Activated CD4-positive, alpha-beta T cell treated with anti-CD3 and anti-CD28 coated beads for 36 hours (primary cell): ENCODE data around the gene MBD6. TPM values are rescaled to one million over a fixed set of nuclear protein-coding genes. Genes with fewer than 3 reads are reported as not detected.
A peak's percentile ranks its signal among the peaks of the same experiment; 100 is the strongest.

Experiments used
- ATAC-seq: fragments of 200-7000 bp; cut with Tn5 transposase; one replicate; pipeline ENCODE4 v1.10.0; 2021; ENCODE audit warnings: mild to moderate bottlenecking, moderate library complexity
- CTCF ChIA-PET: fragments of 350-600 bp; sonication (Branson Sonifier 250); formaldehyde crosslinking; loops from one replicate; lab custom pipeline; 2021; ENCODE audit warnings: antibody characterized with exemption; lab: Charles Lee
- POLR2A ChIA-PET: fragments of 350-600 bp; sonication (Branson Sonifier 250); formaldehyde crosslinking; loops from one replicate; lab custom pipeline; 2021; ENCODE audit warnings: antibody characterized with exemption, inconsistent platforms; lab: Charles Lee
- DNase-seq: peaks from one replicate; pipeline ENCODE4 v3.0.0-alpha.2; 2020
- H3K27ac Mint-ChIP-seq: one replicate; pipeline ENCODE4 v1.8.0; 2021; ENCODE audit warnings: mixed read lengths
- H3K27me3 Mint-ChIP-seq: one replicate; pipeline ENCODE4 v1.8.0; 2021; ENCODE audit warnings: mixed read lengths
- H3K36me3 Mint-ChIP-seq: one replicate; pipeline ENCODE4 v1.8.0; 2021; ENCODE audit warnings: low read depth, mixed read lengths
- H3K4me1 Mint-ChIP-seq: one replicate; pipeline ENCODE4 v1.8.0; 2021; ENCODE audit warnings: mixed read lengths
- H3K4me3 Mint-ChIP-seq: one replicate; pipeline ENCODE4 v1.8.0; 2021; ENCODE audit warnings: mild to moderate bottlenecking, moderate library complexity, mixed read lengths
- H3K9me3 Mint-ChIP-seq: one replicate; pipeline ENCODE4 v1.8.0; 2021; ENCODE audit warnings: low read depth, mixed read lengths
- intact Hi-C, 2 experiments: fragments of 100-400 bp; cut with DNase I in 1 of 2; cut with micrococcal nuclease in 1 of 2; formaldehyde crosslinking; loops; one replicate each; pipeline versions ENCODE4 v1.14.2 to v1.15.1; 2022 to 2024; cut with DNase I, micrococcal nuclease
- microRNA-seq: library from miRNA; unstranded; fragments of <30 nt; microRNA quantifications from one replicate; pipeline ENCODE4 v1.2.0, GENCODE V29; 2021; ENCODE audit warnings: borderline replicate concordance
- total RNA-seq, 2 experiments: library from RNA; stranded (reverse); gene quantifications; one replicate each; pipeline ENCODE4 v1.2.3, GENCODE V29; 2021

Gene MBD6
- total RNA-seq, 2 experiments from 2014 or later, result 31.3 to 43.6 TPM

DNA sequence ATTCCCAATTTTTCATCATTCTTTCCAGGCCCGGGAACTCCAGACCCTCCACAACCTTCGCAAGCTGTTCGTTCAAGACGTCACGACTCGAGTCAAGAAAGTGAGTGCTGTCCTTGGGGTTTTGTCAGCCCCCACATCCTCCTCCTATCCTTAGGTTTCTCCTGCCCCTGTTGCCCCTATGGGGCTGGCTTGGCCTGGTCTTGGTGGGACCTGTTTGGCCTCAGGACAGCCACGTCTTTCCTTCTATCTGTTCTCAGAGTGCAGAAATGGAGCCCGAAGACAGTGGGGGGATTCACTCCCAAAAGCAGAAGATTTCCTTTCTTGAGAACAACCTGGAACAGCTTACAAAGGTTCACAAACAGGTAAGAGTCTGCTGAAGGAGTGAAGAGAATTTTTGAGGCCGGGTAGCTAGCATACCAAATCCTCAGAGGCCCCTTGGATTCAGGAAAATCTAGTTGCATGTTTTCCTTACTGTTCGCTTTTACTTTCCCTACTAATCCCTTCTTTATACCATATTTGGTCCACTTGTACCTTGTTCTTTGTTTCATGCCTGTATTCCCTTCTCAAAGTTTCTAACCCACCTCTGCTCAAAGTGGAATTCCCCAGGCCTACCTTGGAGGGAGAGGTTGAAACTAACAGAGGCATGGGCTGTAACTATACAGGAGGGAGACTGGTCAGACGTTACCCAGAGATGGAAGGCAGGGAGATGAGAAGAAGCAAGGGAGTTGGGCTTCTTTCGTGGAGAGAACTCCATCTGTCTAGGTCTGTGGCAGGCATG lies 55.5 kb downstream of the MBD6 start:
- ATAC-seq (no peak), DNase-seq (no peak)
- intact Hi-C loops, result no loop called here
- Mint-ChIP-seq H3K27ac (no peak overlapping the region), H3K36me3 (no peaks in the 10 kb centered on the region), H3K4me3 (no peak overlapping the region), H3K27me3 (peaks cover 2% of the 10 kb centered on the region), H3K4me1 (no peaks in the 10 kb centered on the region), H3K9me3 (no peaks in the 10 kb centered on the region)
- ChIA-PET CTCF (no interaction called here), POLR2A (no interaction called here)

DNA sequence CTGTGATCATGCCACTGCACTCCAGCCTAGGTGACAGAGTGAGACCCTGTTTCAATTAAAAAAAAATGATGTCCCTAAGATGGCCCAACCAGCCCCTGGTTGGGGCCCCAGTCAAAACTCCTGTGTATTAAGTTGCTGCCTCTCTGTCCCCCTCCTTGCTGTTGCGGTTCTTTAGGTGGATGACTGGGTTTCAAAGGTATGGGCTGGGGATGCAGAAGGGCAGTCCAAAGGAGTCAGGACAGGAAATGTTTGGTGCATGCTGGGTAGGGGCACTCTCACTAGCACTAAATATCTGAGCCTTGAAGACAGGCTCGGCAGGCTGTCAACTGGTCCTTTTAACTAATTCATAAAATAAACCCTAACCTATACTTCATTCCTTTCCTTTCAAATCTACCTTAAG lies 56.4 kb downstream of the MBD6 start:
- no peak overlapping the region for H3K27ac Mint-ChIP-seq
- CTCF ChIA-PET, result interaction anchor here (1.4 kb wide), 1 partner anchor 15 kb away, joined by 3 read pairs; no protein-coding TSS in a partner anchor
- ATAC-seq, result no peak

More for the DNA sequence above, 56.4 kb downstream of the MBD6 start:
- DNase-seq, result no peak
- peaks cover 5% of the 10 kb centered on the region for H3K27me3 Mint-ChIP-seq
- no peaks in the 10 kb centered on the region for H3K36me3 Mint-ChIP-seq
- POLR2A ChIA-PET, result interaction anchor here (0.7 kb wide), 1 partner anchor 40 kb away, joined by 3 read pairs; no protein-coding TSS in a partner anchor
- no peak overlapping the region for H3K4me3 Mint-ChIP-seq
- intact Hi-C loops, result no loop called here
- H3K9me3 Mint-ChIP-seq, result no peaks in the 10 kb centered on the region
- H3K4me1 Mint-ChIP-seq, result no peaks in the 10 kb centered on the region

Small RNA genes lying within 50 kb of the gene (microRNA-seq; reads per million reads assigned to microRNA genes)
- gene MIR616 (5.6 reads per million, percentile 18 among the genes with 10 or more reads in this experiment), gene MIR6758 (1.1 reads per million)

Other genes starting within 250 kb of the MBD6 start
- 10 to 100 TPM; 45.9 to 52.5 TPM for gene R3HDM2, start 91.8 kb upstream of the MBD6 start, total RNA-seq
- not detected for gene INHBC, start 88.0 kb upstream of the MBD6 start, total RNA-seq
- gene INHBE, start 67.5 kb upstream of the MBD6 start, total RNA-seq, result 1 to 10 TPM; 1.2 to 1.5 TPM
- under 1 TPM; 0.40 to 0.73 TPM for gene GLI1, start 63.0 kb upstream of the MBD6 start, total RNA-seq
- gene ARHGAP9, start 43.0 kb upstream of the MBD6 start, total RNA-seq, result 100 to 1,000 TPM in 1 of 2 experiments, 10 to 100 TPM in 1; 77.7 to 101 TPM
- 100 to 1,000 TPM; 389 to 583 TPM for gene MARS1, start 34.8 kb upstream of the MBD6 start, total RNA-seq
- gene DDIT3, start 2.3 kb upstream of the MBD6 start, total RNA-seq, result 10 to 100 TPM; 31.2 to 32.2 TPM
- gene DCTN2, start 24.4 kb downstream of the MBD6 start, total RNA-seq, result 10 to 100 TPM; 69.7 to 81.2 TPM
- gene KIF5A, start 27.2 kb downstream of the MBD6 start, total RNA-seq, result 1 to 10 TPM; 1.3 to 1.4 TPM
- 10 to 100 TPM; 12.1 to 14.9 TPM for gene PIP4K2C, start 68.4 kb downstream of the MBD6 start, total RNA-seq
- gene DTX3, start 82.0 kb downstream of the MBD6 start, total RNA-seq, result 10 to 100 TPM; 16.7 to 17.0 TPM
- 1 to 10 TPM; 2.2 to 2.6 TPM for gene ARHGEF25, start 88.6 kb downstream of the MBD6 start, total RNA-seq
- 1 to 10 TPM; 1.4 to 1.5 TPM for gene B4GALNT1, start 110.4 kb downstream of the MBD6 start, total RNA-seq
- gene OS9, start 171.3 kb downstream of the MBD6 start, total RNA-seq, result 10 to 100 TPM; 61.7 to 63.2 TPM
- 10 to 100 TPM; 28.0 to 46.9 TPM for gene AGAP2, start 215.9 kb downstream of the MBD6 start, total RNA-seq
- gene TSPAN31, start 222.2 kb downstream of the MBD6 start, total RNA-seq, result 10 to 100 TPM; 13.6 to 15.9 TPM
- gene CDK4, start 229.5 kb downstream of the MBD6 start, total RNA-seq, result 100 to 1,000 TPM; 132 to 208 TPM
- gene MARCHF9, start 232.3 kb downstream of the MBD6 start, total RNA-seq, result 10 to 100 TPM; 20.9 to 22.5 TPM
- gene CYP27B1, start 244.3 kb downstream of the MBD6 start, total RNA-seq, result 1 to 10 TPM; 6.6 to 6.8 TPM
- gene METTL1, start 249.3 kb downstream of the MBD6 start, total RNA-seq, result 10 to 100 TPM; 31.9 to 33.5 TPM
- 1 to 10 TPM; 2.5 to 3.9 TPM for gene EEF1AKMT3, start 249.8 kb downstream of the MBD6 start, total RNA-seq